Astrocyte of the cerebellum (primary cell): ENCODE results near the gene PHIP.
A peak's percentile ranks its signal among the peaks of the same experiment; 100 is the strongest.

Experiments used
- DNase-seq: peaks from one replicate; pipeline ENCODE4 v3.0.0-alpha.2; 2011; ENCODE audit warnings: low read depth
- H3K4me3 ChIP-seq: 2 replicates; pipeline ENCODE4 v1.5.1; 2011; ENCODE audit warnings: mild to moderate bottlenecking, low read depth, low read length, moderate library complexity
- in situ Hi-C: cut with HindIII; loops from 2 replicates; pipeline ENCODE4 v1.10.0; 2017; ENCODE audit warnings: low sequenced_read_pairs
- TF ChIP-seq, protein P1 (sequence below): IDR thresholded peaks from 2 replicates; pipeline ENCODE4 v1.5.1; 2012; ENCODE audit warnings: low read length, low read depth, moderate library complexity, mild to moderate bottlenecking; ENCODE audit errors: missing control alignments

The PHIP gene

DNA sequence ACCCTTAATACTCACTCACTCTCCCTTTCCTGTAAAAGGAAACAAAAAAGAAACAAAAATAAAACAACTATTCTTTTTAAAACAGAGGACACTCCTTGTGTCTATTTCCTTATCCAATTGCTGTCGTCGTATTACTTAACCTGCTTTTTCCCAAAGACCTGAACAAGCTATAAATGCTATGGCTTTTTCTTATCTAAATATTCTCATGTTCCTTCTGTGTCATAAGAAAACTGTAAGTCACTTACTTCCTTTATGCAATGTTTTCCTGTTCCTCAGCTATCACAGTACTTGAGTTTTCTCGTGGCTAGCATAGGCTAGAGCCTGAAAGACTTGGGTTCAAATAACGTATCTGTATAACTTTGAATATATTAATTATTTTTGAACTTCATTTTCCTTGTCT lies 111.5 kb downstream of the PHIP start:
- in situ Hi-C loops, result no loop called here
- TF ChIP-seq, protein P1, sequence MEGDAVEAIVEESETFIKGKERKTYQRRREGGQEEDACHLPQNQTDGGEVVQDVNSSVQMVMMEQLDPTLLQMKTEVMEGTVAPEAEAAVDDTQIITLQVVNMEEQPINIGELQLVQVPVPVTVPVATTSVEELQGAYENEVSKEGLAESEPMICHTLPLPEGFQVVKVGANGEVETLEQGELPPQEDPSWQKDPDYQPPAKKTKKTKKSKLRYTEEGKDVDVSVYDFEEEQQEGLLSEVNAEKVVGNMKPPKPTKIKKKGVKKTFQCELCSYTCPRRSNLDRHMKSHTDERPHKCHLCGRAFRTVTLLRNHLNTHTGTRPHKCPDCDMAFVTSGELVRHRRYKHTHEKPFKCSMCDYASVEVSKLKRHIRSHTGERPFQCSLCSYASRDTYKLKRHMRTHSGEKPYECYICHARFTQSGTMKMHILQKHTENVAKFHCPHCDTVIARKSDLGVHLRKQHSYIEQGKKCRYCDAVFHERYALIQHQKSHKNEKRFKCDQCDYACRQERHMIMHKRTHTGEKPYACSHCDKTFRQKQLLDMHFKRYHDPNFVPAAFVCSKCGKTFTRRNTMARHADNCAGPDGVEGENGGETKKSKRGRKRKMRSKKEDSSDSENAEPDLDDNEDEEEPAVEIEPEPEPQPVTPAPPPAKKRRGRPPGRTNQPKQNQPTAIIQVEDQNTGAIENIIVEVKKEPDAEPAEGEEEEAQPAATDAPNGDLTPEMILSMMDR, result no peak
- no peak for DNase-seq
- H3K4me3 ChIP-seq, result no peak overlapping the region

DNA sequence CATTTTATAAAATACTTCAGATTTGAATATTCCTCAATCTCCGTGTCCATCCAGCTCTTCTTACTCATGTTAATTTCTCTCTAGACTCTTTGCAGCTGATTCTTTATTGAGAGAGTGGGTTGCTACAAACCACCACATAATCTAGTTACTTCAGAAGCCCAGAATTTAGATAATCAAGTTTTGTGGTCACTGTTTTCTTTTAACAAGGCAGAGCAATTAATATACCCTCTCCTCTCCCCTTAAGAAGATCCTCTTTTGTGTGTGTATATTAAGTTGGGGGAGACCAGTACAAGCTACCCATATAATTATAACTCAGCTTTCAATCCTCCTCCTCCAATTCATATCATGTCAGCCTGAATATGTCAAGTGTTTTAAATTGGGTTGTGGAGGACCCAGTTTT lies 115.6 kb downstream of the PHIP start:
- in situ Hi-C loops, result no loop called here

DNA sequence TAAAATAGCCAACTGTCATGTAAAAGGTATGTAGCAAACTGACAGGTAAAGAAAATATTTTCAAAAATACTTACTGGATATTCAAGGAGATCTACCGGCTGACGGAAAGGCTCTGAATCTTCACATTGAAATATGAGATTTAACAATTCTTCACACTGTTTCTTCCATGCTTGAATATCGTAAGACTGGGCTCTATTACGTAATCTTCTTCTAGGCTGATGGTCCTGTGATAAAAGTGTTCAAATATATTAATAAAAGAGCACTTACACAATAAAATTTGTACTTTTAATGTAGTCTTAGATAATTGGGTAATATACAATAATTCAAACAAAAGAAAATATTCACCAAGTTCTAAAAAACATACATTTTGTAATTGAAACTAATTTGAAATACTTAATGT lies 123.3 kb downstream of the PHIP start:
- TF ChIP-seq, protein P1, result no peak
- in situ Hi-C loops, result no loop called here
- no peak overlapping the region for H3K4me3 ChIP-seq
- DNase-seq, result no peak

More for the DNA sequence above, 115.6 kb downstream of the PHIP start:
- TF ChIP-seq, protein P1, result no peak
- no peak for DNase-seq
- no peak overlapping the region for H3K4me3 ChIP-seq

DNA sequence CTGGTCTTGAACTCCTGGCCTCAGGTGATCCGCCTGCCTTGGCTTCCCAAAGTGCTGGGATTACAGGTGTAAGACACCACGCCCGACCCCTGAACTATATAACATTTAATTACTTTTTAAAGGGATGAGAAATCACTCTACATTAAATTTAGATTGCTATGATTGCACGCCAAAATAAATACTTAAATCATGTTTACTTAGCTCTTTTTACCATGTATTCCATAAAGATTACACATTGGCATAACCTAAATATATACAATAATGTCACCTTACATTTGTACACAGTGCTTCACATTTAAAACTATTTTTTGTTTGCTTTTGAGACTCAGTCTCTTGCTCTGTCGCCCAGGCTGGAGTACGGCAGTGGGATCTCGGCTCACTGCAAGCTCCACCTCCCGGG lies 124.3 kb downstream of the PHIP start:
- no peak for DNase-seq
- TF ChIP-seq, protein P1, result no peak
- in situ Hi-C loops, result no loop called here
- H3K4me3 ChIP-seq, result no peak overlapping the region

DNA sequence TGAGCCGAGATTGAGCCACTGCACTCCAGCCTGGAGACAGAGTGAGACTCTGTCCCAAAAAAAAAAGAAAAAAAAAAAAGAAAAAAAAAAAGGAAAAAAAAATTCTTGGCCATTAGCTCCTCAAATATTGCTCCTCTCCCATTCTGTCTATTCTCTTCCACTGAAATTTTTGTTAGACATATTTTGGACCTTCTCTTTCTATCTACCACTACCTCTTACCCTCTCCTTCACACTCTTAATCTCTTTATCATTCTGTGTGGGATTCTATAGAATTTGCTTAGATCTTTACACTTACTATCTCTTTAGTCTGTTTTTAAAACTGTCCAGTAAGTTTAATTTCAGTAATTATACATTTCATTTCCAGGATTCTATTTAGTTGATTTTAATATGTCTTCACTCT lies 125.7 kb downstream of the PHIP start:
- TF ChIP-seq, protein P1, result no peak
- in situ Hi-C loops, result no loop called here
- no peak for DNase-seq
- no peak overlapping the region for H3K4me3 ChIP-seq

DNA sequence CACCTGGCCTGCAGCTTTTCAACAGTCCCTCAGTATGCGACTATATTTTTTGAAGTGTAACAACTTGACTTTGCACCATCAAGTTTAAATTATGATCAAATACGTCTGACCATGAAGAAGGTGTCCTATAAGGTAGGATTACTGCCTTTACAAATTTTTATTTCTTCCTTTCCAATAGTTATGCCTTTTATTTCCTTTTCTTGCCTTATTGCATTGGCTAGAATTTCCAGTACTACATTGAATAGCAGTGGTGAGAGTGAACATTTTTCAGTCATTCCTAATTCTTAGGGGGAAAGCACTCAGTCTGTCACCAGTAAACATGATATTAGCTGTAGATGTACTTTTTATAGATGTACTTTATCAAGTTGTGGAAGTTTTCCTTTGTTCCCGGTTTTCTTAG lies 129.3 kb downstream of the PHIP start:
- TF ChIP-seq, protein P1, result no peak
- H3K4me3 ChIP-seq, result no peak overlapping the region
- in situ Hi-C loops, result loop anchor here (5.0 kb wide), 1 partner anchor 46 kb away; no protein-coding TSS in a partner anchor
- no peak for DNase-seq

DNA sequence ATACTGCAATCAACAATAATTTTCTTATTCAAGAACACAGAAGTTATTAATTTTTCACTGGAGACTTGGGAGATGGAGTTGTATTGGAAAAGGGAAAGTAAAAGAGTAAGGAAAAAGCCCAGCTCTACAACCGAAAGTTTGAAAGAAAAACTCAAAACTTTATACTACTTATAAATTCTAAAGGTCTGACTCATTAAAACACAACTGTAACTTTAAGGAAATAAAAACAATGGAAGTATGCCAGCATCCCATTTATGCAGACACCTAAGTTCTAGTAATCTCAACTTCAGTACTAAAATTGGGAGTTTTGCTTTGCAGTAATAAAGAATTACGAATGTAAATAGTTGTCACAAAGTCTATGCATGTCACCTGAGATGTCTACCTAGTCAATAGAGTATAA lies 130.1 kb downstream of the PHIP start:
- TF ChIP-seq, protein P1, result no peak
- in situ Hi-C loops, result loop anchor here (5.0 kb wide), 1 partner anchor 46 kb away; no protein-coding TSS in a partner anchor
- DNase-seq, result peak; percentile 43
- no peak overlapping the region for H3K4me3 ChIP-seq
